ENCODE data around the gene SPC25.
A peak's percentile ranks its signal among the peaks of the same experiment; 100 is the strongest.

The SPC25 gene

DNA sequence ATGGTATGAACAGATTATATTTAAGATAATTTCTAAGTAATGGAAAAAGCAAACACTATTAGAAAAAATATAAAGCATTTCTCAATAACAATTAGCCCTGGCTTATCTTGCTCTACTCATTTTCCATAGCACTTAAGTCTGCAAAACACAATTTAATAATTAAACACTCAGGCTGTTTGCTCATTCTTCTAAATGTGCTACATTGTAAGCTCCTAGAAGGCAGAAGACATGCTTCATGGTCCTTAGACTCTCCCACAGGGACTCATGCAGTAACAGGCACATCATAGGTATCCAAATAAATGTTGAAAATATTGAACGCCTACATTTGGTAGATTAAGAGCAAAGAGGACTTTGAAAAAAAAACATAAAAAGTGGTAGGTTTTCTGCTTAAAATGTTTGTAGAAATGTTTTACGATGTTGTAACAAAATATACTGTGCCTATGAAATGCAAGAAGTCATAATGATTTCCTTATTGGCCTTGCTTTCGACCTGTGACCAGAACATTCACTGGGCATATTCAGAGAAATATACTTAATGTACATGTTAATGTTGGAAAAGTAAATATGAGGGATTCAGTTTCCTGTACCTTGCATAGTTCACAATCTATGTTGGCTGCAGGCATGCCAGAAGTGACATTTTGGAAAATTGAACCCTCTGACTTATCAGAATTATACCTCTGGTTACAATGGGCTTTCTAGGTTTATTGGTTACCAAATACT lies 38.0 kb upstream of the SPC25 start:
- H2AFZ ChIP-seq (ENCODE audit: low read depth, low read length): no peak overlapping the region
- TF ChIP-seq EZH2phosphoT487 (IDR thresholded peaks at IDR 0.05; ENCODE audit: low read depth): no peak
- TF ChIP-seq, protein P1, sequence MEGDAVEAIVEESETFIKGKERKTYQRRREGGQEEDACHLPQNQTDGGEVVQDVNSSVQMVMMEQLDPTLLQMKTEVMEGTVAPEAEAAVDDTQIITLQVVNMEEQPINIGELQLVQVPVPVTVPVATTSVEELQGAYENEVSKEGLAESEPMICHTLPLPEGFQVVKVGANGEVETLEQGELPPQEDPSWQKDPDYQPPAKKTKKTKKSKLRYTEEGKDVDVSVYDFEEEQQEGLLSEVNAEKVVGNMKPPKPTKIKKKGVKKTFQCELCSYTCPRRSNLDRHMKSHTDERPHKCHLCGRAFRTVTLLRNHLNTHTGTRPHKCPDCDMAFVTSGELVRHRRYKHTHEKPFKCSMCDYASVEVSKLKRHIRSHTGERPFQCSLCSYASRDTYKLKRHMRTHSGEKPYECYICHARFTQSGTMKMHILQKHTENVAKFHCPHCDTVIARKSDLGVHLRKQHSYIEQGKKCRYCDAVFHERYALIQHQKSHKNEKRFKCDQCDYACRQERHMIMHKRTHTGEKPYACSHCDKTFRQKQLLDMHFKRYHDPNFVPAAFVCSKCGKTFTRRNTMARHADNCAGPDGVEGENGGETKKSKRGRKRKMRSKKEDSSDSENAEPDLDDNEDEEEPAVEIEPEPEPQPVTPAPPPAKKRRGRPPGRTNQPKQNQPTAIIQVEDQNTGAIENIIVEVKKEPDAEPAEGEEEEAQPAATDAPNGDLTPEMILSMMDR (IDR thresholded peaks at IDR 0.05; ENCODE audit: low read depth, low read length): no peak

GRCh38 chr2:168926621-168927386 lies 36.6 kb upstream of the SPC25 start:
- 0 out of 2 replicates have a peak, but pooled peaks cover 3% of the 10 kb centered on the region for H3K4me1 ChIP-seq (ENCODE audit: low read length)
- no peak overlapping the region for H3K4me3 ChIP-seq (ENCODE audit: low read length)
- no peak overlapping the region for H3K9ac ChIP-seq (ENCODE audit: low read length)
- no peaks in the 10 kb centered on the region for H3K79me2 ChIP-seq (ENCODE audit: low read length)
- no peaks in the 10 kb centered on the region for H3K36me3 ChIP-seq (replicated peaks; ENCODE audit: low read depth, low read length)
- H2AFZ ChIP-seq (ENCODE audit: low read depth, low read length): no peak overlapping the region
- no peak overlapping the region for H3K27ac ChIP-seq (ENCODE audit: low read length)
- H4K20me1 ChIP-seq (ENCODE audit: insufficient read depth, low read length): no peaks in the 10 kb centered on the region
- H3K4me2 ChIP-seq (ENCODE audit: low read length): no peak overlapping the region
- H3K27me3 ChIP-seq (ENCODE audit: low read depth, low read length): peaks cover 27% of the 10 kb centered on the region
- TF ChIP-seq EZH2phosphoT487 (IDR thresholded peaks at IDR 0.05; ENCODE audit: low read depth): no peak
- TF ChIP-seq, protein P1 (IDR thresholded peaks at IDR 0.05; ENCODE audit: low read depth, low read length): no peak
- H3K9me3 ChIP-seq (ENCODE audit: insufficient read depth, low read length): no peaks in the 10 kb centered on the region

More for the DNA sequence above, 38.0 kb upstream of the SPC25 start:
- H3K9ac ChIP-seq (ENCODE audit: low read length): no peak overlapping the region
- H3K27me3 ChIP-seq (ENCODE audit: low read depth, low read length): peaks cover 20% of the 10 kb centered on the region
- 0 out of 2 replicates have a peak, but pooled peaks cover 3% of the 10 kb centered on the region for H3K4me1 ChIP-seq (ENCODE audit: low read length)
- no peak overlapping the region for H3K27ac ChIP-seq (ENCODE audit: low read length)
- H3K4me2 ChIP-seq (ENCODE audit: low read length): no peak overlapping the region
- no peaks in the 10 kb centered on the region for H4K20me1 ChIP-seq (ENCODE audit: insufficient read depth, low read length)
- H3K9me3 ChIP-seq (ENCODE audit: insufficient read depth, low read length): no peaks in the 10 kb centered on the region
- H3K79me2 ChIP-seq (ENCODE audit: low read length): no peaks in the 10 kb centered on the region
- no peaks in the 10 kb centered on the region for H3K36me3 ChIP-seq (replicated peaks; ENCODE audit: low read depth, low read length)
- no peak overlapping the region for H3K4me3 ChIP-seq (ENCODE audit: low read length)

DNA sequence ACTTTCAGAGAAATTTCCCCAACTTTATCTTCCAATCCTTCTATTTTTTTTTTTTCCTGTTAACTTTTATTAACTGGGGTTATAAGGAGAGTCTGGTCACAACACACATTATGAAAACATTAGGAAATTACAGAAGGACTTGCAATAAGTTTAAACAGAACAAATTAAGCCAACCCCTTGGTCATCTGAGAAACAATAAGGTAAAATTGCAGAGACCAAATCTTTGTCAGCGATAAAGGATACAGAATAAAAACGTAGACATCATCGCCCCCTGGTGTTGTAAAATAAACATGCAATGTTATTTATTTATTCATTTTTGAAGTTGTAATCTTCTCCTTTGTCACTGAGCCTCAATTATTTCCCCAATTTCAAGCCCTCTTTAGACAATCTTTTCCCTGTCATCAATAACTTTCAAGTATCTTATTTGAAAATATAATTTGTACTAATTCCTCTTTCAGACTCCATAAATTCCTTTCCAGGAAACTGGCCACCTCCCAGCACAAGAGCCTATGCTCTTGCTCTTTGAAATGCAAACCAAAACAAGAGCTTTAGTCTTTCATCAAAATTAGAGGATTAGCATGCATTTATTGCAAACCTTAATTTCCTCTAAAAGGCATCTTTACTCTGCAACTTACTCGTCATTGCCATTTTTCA lies 30.4 kb upstream of the SPC25 start:
- TF ChIP-seq, protein P1 (IDR thresholded peaks at IDR 0.05; ENCODE audit: low read depth, low read length): peak; percentile 69
- no peak for TF ChIP-seq EZH2phosphoT487 (IDR thresholded peaks at IDR 0.05; ENCODE audit: low read depth)
- no peak overlapping the region for H3K4me2 ChIP-seq (ENCODE audit: low read length)
- H3K27ac ChIP-seq (ENCODE audit: low read length): no peak overlapping the region
- H3K9me3 ChIP-seq (ENCODE audit: insufficient read depth, low read length): no peaks in the 10 kb centered on the region
- H3K79me2 ChIP-seq (ENCODE audit: low read length): no peaks in the 10 kb centered on the region
- no peak overlapping the region for H3K4me3 ChIP-seq (ENCODE audit: low read length)
- H3K9ac ChIP-seq (ENCODE audit: low read length): no peak overlapping the region
- H4K20me1 ChIP-seq (ENCODE audit: insufficient read depth, low read length): no peaks in the 10 kb centered on the region
- H3K27me3 ChIP-seq (ENCODE audit: low read depth, low read length): peaks cover 39% of the 10 kb centered on the region
- H2AFZ ChIP-seq (ENCODE audit: low read depth, low read length): no peak overlapping the region
- H3K4me1 ChIP-seq (ENCODE audit: low read length): no peaks in the 10 kb centered on the region
- H3K36me3 ChIP-seq (replicated peaks; ENCODE audit: low read depth, low read length): no peaks in the 10 kb centered on the region

- Histone ChIP-seq H3K79me2 (ENCODE audit: low read length) (no peaks in the 10 kb centered on the region), H3K9ac (ENCODE audit: low read length) (no peak overlapping the region), H3K27ac (ENCODE audit: low read length) (no peak overlapping the region), H2AFZ (ENCODE audit: low read depth, low read length) (no peak overlapping the region), H3K9me3 (ENCODE audit: insufficient read depth, low read length) (no peaks in the 10 kb centered on the region), H3K36me3 (replicated peaks; ENCODE audit: low read depth, low read length) (no peaks in the 10 kb centered on the region), H3K4me3 (ENCODE audit: low read length) (no peak overlapping the region), H3K4me2 (ENCODE audit: low read length) (no peak overlapping the region), H3K27me3 (ENCODE audit: low read depth, low read length) (peaks cover 36% of the 10 kb centered on the region), H3K4me1 (ENCODE audit: low read length) (peaks cover 9% of the 10 kb centered on the region), H4K20me1 (ENCODE audit: insufficient read depth, low read length) (no peaks in the 10 kb centered on the region)
- TF ChIP-seq EZH2phosphoT487 (IDR thresholded peaks at IDR 0.05; ENCODE audit: low read depth): no peak
- TF ChIP-seq, protein P1 (IDR thresholded peaks at IDR 0.05; ENCODE audit: low read depth, low read length): no peak
These were observed 26.1 kb upstream of the SPC25 start for GRCh38 chr2:168916331-168916675.
